SU-DHL-6 (cell line): ENCODE data around the gene PTPRH.

Experiments used
- H2AFZ ChIP-seq: fragments of 200-600 bp; sonication (generic); 2 replicates; pipeline ENCODE4 v1.6.1; 2014; ENCODE audit warnings: low read depth, mild to moderate bottlenecking, moderate library complexity, mixed read lengths, antibody characterized with exemption, low read length; ENCODE audit not compliant: severe bottlenecking
- H3F3A ChIP-seq: fragments of 200-600 bp; shearing (Covaris generic); 2 replicates; pipeline ENCODE4 v1.6.0; 2016; ENCODE audit warnings: antibody characterized with exemption, mild to moderate bottlenecking; ENCODE audit not compliant: insufficient read depth
- H3K27ac ChIP-seq: fragments of 200-600 bp; sonication (generic); 2 replicates; pipeline ENCODE4 v1.5.1; 2016; ENCODE audit warnings: low read depth, mild to moderate bottlenecking, low read length, moderate library complexity, mixed read lengths
- H3K27me3 ChIP-seq: fragments of 200-600 bp; sonication (generic), shearing (Covaris generic); 2 replicates; pipeline ENCODE4 v1.6.0; 2014; ENCODE audit warnings: mild to moderate bottlenecking, low read length
- H3K36me3 ChIP-seq: fragments of 200-600 bp; sonication (generic); 2 replicates; pipeline ENCODE4 v1.6.1; 2014; ENCODE audit warnings: mild to moderate bottlenecking, low read length, mixed read lengths
- H3K4me2 ChIP-seq: fragments of 300-600, 200-600 bp; shearing (Covaris generic), sonication (generic); 2 replicates; pipeline ENCODE4 v1.6.0; 2014; ENCODE audit warnings: low read length, low read depth, mild to moderate bottlenecking; ENCODE audit not compliant: poor library complexity, severe bottlenecking
- H3K4me3 ChIP-seq: fragments of 200-600 bp; sonication (generic); 2 replicates; pipeline ENCODE4 v1.5.1; 2014; ENCODE audit warnings: antibody characterized with exemption, low read length, mild to moderate bottlenecking, mixed read lengths; ENCODE audit not compliant: insufficient read depth, poor library complexity, severe bottlenecking
- H3K79me2 ChIP-seq: fragments of 200-600 bp; sonication (generic); 2 replicates; pipeline ENCODE4 v1.6.1; 2014; ENCODE audit warnings: mild to moderate bottlenecking, low read length, moderate library complexity; ENCODE audit not compliant: insufficient read depth
- H3K9ac ChIP-seq: fragments of 200-600 bp; sonication (generic); 2 replicates; pipeline ENCODE4 v1.7.0; 2014; ENCODE audit warnings: mild to moderate bottlenecking, low read length
- H3K9me2 ChIP-seq: fragments of 200-600 bp; sonication (generic); replicated peaks from 2 replicates; pipeline ENCODE4 v1.6.1; 2014; ENCODE audit warnings: low read length; ENCODE audit not compliant: insufficient read depth
- H3K9me3 ChIP-seq: fragments of 200-600 bp; sonication (generic); 2 replicates; pipeline ENCODE4 v1.6.1; 2014; ENCODE audit warnings: low read length, mixed read lengths; ENCODE audit not compliant: insufficient read depth
- H4K20me1 ChIP-seq: fragments of 200-600 bp; sonication (generic); 2 replicates; pipeline ENCODE4 v1.6.1; 2014; ENCODE audit warnings: low read depth, mild to moderate bottlenecking, antibody characterized with exemption, low read length, moderate library complexity, mixed read lengths
- CTCF ChIP-seq: fragments of 200-600 bp; sonication (generic); IDR thresholded peaks from one replicate; pipeline ENCODE4 v1.5.1; 2017; ENCODE audit warnings: antibody characterized with exemption, mild to moderate bottlenecking, low read length, moderate library complexity; ENCODE audit not compliant: insufficient read depth, poor library complexity, severe bottlenecking
- EZH2phosphoT487 ChIP-seq: fragments of 200-600 bp; sonication (generic), shearing (Covaris generic); conservative IDR thresholded peaks from 2 replicates; pipeline ENCODE4 v1.6.1; 2018; ENCODE audit warnings: mild to moderate bottlenecking, antibody characterized with exemption, low read length, moderate library complexity, mixed read lengths

The PTPRH gene

DNA sequence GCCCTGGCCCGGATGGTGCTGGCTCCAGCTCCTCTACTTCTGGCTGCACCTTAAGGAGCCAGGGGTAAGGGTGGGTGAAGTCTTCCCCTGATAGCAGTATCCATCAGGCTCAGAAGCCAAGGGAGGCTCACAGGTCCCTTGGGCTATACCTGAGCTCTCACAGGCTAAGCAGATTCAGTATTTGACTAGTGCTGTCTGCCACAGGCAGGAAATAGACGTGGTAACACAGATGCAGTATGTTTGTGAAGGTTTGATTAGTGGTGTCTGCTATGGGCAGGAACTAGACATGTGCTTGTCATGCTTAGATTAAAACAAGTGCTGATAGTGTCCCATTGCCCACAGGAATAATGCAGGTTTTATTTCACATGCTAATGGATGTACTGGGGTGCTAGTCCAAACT, 33.2 kb downstream of the PTPRH start:
- no peak overlapping the region for H3K9ac ChIP-seq
- H3K4me2 ChIP-seq = no peak overlapping the region
- no peak overlapping the region for H3K4me3 ChIP-seq
- H3K36me3 ChIP-seq = no peaks in the 10 kb centered on the region
- H4K20me1 ChIP-seq = no peaks in the 10 kb centered on the region
- H3K27ac ChIP-seq = no peak overlapping the region
- TF ChIP-seq EZH2phosphoT487 = no peak
- no peak for TF ChIP-seq CTCF
- no peaks in the 10 kb centered on the region for H3K79me2 ChIP-seq
- H3K9me3 ChIP-seq = no peaks in the 10 kb centered on the region
- no peaks in the 10 kb centered on the region; the same call in 1 of the 2 replicates for H3K27me3 ChIP-seq
- H3F3A ChIP-seq = no peaks in the 10 kb centered on the region
- no peaks in the 10 kb centered on the region for H3K9me2 ChIP-seq
- H2AFZ ChIP-seq = no peak overlapping the region

- H3K9me3 ChIP-seq = no peaks in the 10 kb centered on the region
- H3K9ac ChIP-seq = no peak overlapping the region
- no peaks in the 10 kb centered on the region for H3F3A ChIP-seq
- H2AFZ ChIP-seq = no peak overlapping the region
- TF ChIP-seq CTCF = no peak
- no peak for TF ChIP-seq EZH2phosphoT487
- no peak overlapping the region for H3K4me3 ChIP-seq
- H3K27me3 ChIP-seq = no peaks in the 10 kb centered on the region; the same call in 1 of the 2 replicates
- no peaks in the 10 kb centered on the region for H4K20me1 ChIP-seq
- no peaks in the 10 kb centered on the region for H3K9me2 ChIP-seq
- H3K4me2 ChIP-seq = no peak overlapping the region
- no peaks in the 10 kb centered on the region for H3K36me3 ChIP-seq
- H3K79me2 ChIP-seq = no peaks in the 10 kb centered on the region
- H3K27ac ChIP-seq = no peak overlapping the region
Observed at GRCh38 chr19:55175117-55175867, 34.0 kb downstream of the PTPRH start.

GRCh38 chr19:55174425-55175116, 34.7 kb downstream of the PTPRH start:
- H3K27ac ChIP-seq = no peak overlapping the region
- H3K9me2 ChIP-seq = no peaks in the 10 kb centered on the region
- H3K27me3 ChIP-seq = no peaks in the 10 kb centered on the region; the same call in 1 of the 2 replicates
- TF ChIP-seq EZH2phosphoT487 (no peak), CTCF (no peak)
- H3K79me2 ChIP-seq = no peaks in the 10 kb centered on the region
- no peaks in the 10 kb centered on the region for H3F3A ChIP-seq
- H3K36me3 ChIP-seq = no peaks in the 10 kb centered on the region
- H3K9me3 ChIP-seq = no peaks in the 10 kb centered on the region
- H3K4me2 ChIP-seq = no peak overlapping the region
- H2AFZ ChIP-seq = no peak overlapping the region
- H3K9ac ChIP-seq = no peak overlapping the region
- no peak overlapping the region for H3K4me3 ChIP-seq
- H4K20me1 ChIP-seq = no peaks in the 10 kb centered on the region
